ENCODE measurements around the gene HEXIM2.

DNA sequence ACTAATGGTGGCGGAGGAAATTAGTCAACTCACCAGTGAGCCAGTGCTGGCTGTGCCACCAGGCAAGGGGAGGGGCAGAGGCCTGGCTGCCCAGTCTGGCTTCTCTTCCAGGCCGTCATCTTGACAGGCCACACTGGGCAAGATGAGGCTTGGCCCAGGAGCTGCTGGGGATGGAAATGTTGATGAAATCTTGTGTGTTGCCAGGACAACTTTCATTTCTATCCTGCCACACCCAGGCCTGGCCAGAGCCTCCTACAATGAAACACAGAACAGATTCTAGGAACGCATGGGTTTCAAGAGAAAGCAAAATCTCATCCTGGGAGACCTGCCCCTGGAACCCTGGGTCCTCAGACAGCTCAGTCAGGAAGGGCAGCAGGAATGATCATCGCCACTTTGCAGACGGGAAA lies 9.3 kb downstream of the HEXIM2 start:
- TF ChIP-seq, protein P1, sequence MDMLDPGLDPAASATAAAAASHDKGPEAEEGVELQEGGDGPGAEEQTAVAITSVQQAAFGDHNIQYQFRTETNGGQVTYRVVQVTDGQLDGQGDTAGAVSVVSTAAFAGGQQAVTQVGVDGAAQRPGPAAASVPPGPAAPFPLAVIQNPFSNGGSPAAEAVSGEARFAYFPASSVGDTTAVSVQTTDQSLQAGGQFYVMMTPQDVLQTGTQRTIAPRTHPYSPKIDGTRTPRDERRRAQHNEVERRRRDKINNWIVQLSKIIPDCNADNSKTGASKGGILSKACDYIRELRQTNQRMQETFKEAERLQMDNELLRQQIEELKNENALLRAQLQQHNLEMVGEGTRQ (IDR thresholded peaks at IDR 0.05; ENCODE audit: borderline replicate concordance, low read depth, low read length): no peak
- TF ChIP-seq, protein P2, sequence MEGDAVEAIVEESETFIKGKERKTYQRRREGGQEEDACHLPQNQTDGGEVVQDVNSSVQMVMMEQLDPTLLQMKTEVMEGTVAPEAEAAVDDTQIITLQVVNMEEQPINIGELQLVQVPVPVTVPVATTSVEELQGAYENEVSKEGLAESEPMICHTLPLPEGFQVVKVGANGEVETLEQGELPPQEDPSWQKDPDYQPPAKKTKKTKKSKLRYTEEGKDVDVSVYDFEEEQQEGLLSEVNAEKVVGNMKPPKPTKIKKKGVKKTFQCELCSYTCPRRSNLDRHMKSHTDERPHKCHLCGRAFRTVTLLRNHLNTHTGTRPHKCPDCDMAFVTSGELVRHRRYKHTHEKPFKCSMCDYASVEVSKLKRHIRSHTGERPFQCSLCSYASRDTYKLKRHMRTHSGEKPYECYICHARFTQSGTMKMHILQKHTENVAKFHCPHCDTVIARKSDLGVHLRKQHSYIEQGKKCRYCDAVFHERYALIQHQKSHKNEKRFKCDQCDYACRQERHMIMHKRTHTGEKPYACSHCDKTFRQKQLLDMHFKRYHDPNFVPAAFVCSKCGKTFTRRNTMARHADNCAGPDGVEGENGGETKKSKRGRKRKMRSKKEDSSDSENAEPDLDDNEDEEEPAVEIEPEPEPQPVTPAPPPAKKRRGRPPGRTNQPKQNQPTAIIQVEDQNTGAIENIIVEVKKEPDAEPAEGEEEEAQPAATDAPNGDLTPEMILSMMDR (IDR thresholded peaks at IDR 0.05): no peak
- TF ChIP-seq RAD21 (IDR thresholded peaks at IDR 0.05; ENCODE audit: low read length) (no peak), SMC3 (IDR thresholded peaks at IDR 0.05; ENCODE audit: low read depth, low read length) (no peak), EZH2phosphoT487 (IDR thresholded peaks at IDR 0.05; ENCODE audit: borderline replicate concordance, low read depth) (no peak)
